Measurements from ENCODE around the gene TMED4.
"Not testable (repeated sequence)": the region's sequence is repeated elsewhere in the genome, so short reads cannot be mapped to it uniquely, and the experiment has no call there.

Gene TMED4

DNA sequence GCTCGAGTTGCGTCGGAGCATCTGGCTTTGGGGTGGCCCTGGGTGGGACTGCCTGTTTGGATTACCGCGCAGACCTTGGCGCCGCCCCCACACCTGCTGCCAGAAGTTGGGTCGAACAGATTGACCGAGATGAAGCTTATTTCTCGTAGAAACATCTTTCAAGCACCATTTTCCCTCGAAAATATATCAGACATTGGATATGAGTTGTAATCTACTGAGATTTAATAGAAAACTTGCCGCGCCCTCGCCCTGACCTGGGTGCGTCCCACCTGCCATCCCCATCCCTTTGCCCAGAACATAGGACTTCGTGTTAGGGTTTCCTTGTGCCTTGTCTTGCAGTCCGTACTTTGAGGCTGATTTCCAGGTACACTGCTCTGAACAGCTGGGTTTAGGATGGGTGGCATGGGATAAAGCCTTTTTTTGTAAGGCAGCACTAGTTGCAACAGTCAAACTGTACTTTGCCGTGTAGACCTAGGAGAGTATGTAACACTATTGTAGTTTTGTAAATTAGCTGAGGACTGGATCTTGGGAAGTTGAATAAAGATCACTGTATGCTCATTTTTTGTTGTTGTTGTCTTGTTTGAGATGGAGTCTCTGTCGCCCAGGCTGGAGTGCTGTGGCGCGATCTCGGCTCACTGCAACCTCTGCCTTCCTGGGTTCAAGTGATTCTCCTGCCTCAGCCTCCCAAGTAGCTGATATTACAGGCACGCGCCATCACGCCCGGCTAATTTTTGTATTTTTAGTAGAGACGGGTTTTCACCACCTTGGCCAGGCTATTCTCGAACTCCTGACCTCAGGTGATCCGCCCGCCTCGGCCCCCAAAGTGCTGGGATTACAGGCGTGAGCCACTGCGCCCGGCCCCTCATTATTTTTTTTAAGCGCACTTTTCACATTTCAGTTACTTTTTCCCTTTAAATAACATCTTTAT, 25.4 kb upstream of the TMED4 start:
- no peak for DNase-seq

DNA sequence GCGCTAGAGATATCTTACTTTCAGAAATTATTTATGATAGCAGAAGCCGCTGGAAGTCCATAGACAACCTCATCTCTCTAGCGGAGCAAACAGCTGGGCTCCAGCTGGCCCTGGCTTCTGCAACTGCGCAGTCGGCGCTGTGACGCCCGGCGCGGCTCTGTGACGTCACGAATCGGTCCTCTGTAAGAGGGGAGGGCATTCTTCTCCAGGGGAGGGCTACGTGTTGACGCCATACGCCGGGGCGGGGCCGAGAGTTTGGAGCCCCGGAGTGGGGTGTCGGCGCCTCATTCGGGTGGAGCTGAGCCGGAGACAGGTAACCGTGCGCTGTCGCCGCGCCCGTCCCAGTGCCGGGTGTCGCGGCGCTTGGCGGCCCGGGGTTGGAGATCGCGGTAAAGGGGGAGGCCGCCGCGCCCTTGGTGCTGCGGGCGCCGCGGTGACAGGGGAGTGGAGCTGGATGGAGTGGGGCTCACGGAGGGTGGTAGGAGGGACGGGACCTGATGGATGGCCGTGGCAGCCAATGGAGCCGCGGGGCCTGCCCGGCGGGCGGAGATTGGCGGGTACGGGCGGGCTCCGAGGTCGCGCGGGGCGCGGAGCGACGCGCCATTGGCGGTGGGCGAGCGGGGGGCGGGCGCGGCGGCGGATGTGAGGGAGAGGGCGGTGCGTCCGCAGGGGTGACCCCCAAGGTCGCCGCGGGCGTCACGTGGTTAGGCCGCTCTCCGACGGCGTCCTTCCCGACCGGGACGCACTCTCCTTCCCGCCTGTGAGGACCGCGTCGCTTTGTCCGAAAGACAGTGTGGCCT, 24.5 kb upstream of the TMED4 start, which contains the start of gene OGDH:
Gene OGDH, plus strand, starts transcription at position 287 of the 800 bp plus-strand sequence. CDS start 17,717 bp downstream, outside the sequence.
- DNase-seq: peak; percentile 96

GRCh38 chr7:44604941-44605340, 22.9 kb upstream of the TMED4 start:
- no peak for DNase-seq

- no peak for DNase-seq
Observed at GRCh38 chr7:44603193-44603592, 21.2 kb upstream of the TMED4 start.

- DNase-seq: no peak
Observed at GRCh38 chr7:44602576-44602910, 20.5 kb upstream of the TMED4 start.

GRCh38 chr7:44599222-44599621, 17.2 kb upstream of the TMED4 start:
- DNase-seq: no peak

- not testable (repeated sequence) for DNase-seq
Observed at GRCh38 chr7:44597181-44597580, 15.2 kb upstream of the TMED4 start.

- DNase-seq: no peak
Observed at GRCh38 chr7:44595934-44596635, 14.1 kb upstream of the TMED4 start.

GRCh38 chr7:44590910-44591309, 8.9 kb upstream of the TMED4 start:
- no peak for DNase-seq

DNA sequence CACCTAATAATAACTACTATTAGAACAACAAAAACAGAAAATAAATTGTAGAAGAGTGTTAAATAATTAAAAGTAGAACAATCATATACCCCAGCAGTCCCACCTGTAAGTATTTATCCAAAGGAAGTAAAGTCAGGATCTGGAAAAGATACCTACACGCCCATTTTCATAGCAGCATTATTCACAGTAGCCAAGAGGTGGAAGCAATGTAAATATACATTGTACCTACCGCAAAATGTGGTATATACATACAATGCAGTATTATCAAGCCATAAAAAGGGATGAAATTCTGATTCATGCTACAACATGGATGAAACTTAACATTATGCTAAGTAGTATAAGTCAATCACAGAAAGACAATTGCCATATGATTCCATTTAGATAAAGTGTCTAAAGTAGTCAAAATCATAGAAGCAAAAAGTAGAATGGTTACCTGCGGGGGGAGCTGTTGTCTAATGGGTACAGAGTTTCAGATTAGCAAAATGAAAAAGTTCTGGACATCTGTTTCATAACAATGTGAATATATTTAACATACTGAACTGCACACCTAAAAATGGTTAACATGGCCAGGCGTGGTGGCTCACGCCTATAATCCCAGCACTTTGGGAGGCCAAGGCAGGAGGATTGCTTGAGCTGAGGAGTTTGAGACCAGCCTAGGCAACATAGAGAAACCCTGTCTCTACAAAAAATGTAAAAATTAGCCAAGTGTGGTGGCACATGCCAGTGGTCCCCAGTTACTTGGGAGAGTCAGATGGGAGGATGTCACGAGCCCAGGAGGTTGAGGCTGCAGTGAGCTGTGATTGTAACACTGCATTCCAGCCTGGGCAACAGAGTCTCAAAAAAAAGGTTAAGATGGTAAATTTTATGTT, 6.0 kb upstream of the TMED4 start:
- DNase-seq: peak; percentile 38

- DNase-seq: no peak
Observed at GRCh38 chr7:44583146-44583865, 1.3 kb upstream of the TMED4 start.

GRCh38 chr7:44580945-44581878, 819 bp downstream of the TMED4 start:
- no peak for DNase-seq

DNA sequence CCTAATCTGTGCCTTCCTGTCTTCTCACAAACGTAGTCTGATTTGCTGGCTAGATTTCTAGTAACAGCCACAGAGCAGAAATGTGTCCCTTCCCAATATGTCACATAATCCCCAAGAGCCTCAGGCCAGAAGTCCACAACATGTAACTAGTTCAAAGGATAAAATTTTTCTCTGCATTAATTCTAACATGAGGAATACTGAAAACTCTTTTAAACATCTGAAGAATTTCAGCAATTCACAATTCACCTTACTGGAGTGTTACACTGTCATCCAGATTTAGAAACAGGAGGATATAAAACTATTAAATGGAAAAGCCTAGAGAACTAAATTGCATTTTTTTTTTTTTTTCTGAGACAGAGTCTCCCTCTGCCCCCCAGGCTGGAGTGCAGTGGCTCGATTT, 5.8 kb downstream of the TMED4 start:
- DNase-seq: no peak

- DNase-seq: no peak
Observed at GRCh38 chr7:44575054-44575453, 7.0 kb downstream of the TMED4 start.

- DNase-seq: no peak
Observed at GRCh38 chr7:44574287-44574872, 7.7 kb downstream of the TMED4 start.

- peak; percentile 93 for DNase-seq
Observed at GRCh38 chr7:44573464-44574286, 8.4 kb downstream of the TMED4 start, which contains the start of gene DDX56. Gene DDX56, minus strand, starts transcription at chr7:44573908. Its CDS starts 13 bp downstream, at chr7:44573895.

- DNase-seq: no peak
Observed at GRCh38 chr7:44572771-44573170, 9.3 kb downstream of the TMED4 start.

DNA sequence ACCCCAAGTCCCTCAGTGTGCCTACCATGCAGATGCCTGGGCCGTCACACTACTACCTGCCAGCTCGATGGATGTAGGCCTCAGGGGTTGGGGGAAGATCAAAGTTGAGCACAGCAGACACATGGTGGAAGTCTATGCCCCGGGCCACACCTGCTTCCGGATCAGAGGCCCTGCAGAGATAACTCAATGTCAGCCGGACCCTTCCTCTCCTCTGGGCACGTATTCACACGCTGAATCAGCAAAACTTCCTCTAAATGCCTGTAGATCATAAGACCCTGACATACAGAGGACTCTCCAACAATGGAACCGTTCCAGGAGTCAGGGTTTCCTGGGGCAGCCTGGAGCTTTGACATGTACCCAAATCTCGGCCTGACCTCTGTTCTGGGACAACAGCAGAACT, 12.1 kb downstream of the TMED4 start:
- DNase-seq: no peak

All from GDM1 (cell line).